AG10803 (cell line): Measurements from ENCODE around the gene C1QTNF12.

Experiments
- DNase-seq: peaks from one replicate; pipeline ENCODE4 v3.0.0; 2010; ENCODE audit warnings: low read depth
- H3K4me3 ChIP-seq: 2 replicates; pipeline ENCODE4 v1.5.1; 2011; ENCODE audit warnings: mild to moderate bottlenecking, low read length, control low read depth
- CTCF ChIP-seq: conservative IDR thresholded peaks from 2 replicates; pipeline ENCODE4 v1.5.1; 2011; ENCODE audit warnings: mild to moderate bottlenecking, low read length, control low read depth, inconsistent platforms

The C1QTNF12 gene

GRCh38 chr1:1262758-1263157 is 16.2 kb upstream of the C1QTNF12 start:
- no peak for DNase-seq
- no peak overlapping the region for H3K4me3 ChIP-seq
- TF ChIP-seq CTCF, result no peak

- H3K4me3 ChIP-seq, result no peak overlapping the region
- DNase-seq, result no peak
- no peak for TF ChIP-seq CTCF
These were observed 15.5 kb upstream of the C1QTNF12 start for GRCh38 chr1:1262071-1262470.

GRCh38 chr1:1260843-1261560 is 14.5 kb upstream of the C1QTNF12 start:
- no peak for TF ChIP-seq CTCF
- H3K4me3 ChIP-seq, result no peak overlapping the region
- DNase-seq, result no peak

GRCh38 chr1:1259951-1260600 is 13.6 kb upstream of the C1QTNF12 start:
- no peak overlapping the region for H3K4me3 ChIP-seq
- no peak for TF ChIP-seq CTCF
- no peak for DNase-seq

- DNase-seq, result no peak
- H3K4me3 ChIP-seq, result no peak overlapping the region
- TF ChIP-seq CTCF, result no peak
These were observed 13.0 kb upstream of the C1QTNF12 start for GRCh38 chr1:1259540-1259939.

- DNase-seq, result no peak
- no peak for TF ChIP-seq CTCF
- H3K4me3 ChIP-seq, result no peak overlapping the region
These were observed 12.6 kb upstream of the C1QTNF12 start for GRCh38 chr1:1259119-1259488.
